Fibroblast of lung (primary cell): ENCODE data around the gene PURB. TPM values are rescaled to one million over a fixed set of nuclear protein-coding genes. Genes with fewer than 3 reads are reported as not detected.
"Not testable (repeated sequence)": the region's sequence is repeated elsewhere in the genome, so short reads cannot be mapped to it uniquely, and the experiment has no call there.

ENCODE experiments used
- DNase-seq, 2 donors: peaks; one replicate each; pipeline versions ENCODE4 v3.0.0 to v3.0.0-alpha.2; 2010; ENCODE audit warnings: low read depth in 2 of 2
- H2AFZ ChIP-seq: 2 replicates; pipeline ENCODE4 v1.5.1; 2012; ENCODE audit warnings: low read length, control low read depth, inconsistent platforms
- H3K27ac ChIP-seq: 2 replicates; pipeline ENCODE4 v1.5.1; 2011; ENCODE audit warnings: low read length, control low read depth; ENCODE audit not compliant: insufficient read depth
- H3K27me3 ChIP-seq: 2 replicates; pipeline ENCODE4 v1.5.1; 2011; ENCODE audit warnings: mild to moderate bottlenecking, low read length; ENCODE audit not compliant: control insufficient read depth, insufficient read depth
- H3K36me3 ChIP-seq: 2 replicates; pipeline ENCODE4 v1.5.1; 2011; ENCODE audit warnings: low read length; ENCODE audit not compliant: control insufficient read depth, insufficient read depth
- H3K4me1 ChIP-seq: 2 replicates; pipeline ENCODE4 v1.5.1; 2011; ENCODE audit warnings: low read length; ENCODE audit not compliant: control insufficient read depth, insufficient read depth; ENCODE audit errors: extremely low read depth
- H3K4me2 ChIP-seq: 2 replicates; pipeline ENCODE4 v1.5.1; 2011; ENCODE audit warnings: low read length, control low read depth; ENCODE audit not compliant: insufficient read depth; ENCODE audit errors: extremely low read depth
- H3K4me3 ChIP-seq, 4 experiments: fragments of 200-600 bp in 1 of 4; sonication (generic) in 1 of 4; replicated peaks in 1 of 4; 2 replicates each; pipeline ENCODE4 v1.5.1; 2011 to 2016; ENCODE audit warnings: low read length in 4 of 4, low read depth in 3 of 4, mild to moderate bottlenecking in 3 of 4, control low read depth in 2 of 4, inconsistent platforms in 1 of 4, mixed read lengths in 1 of 4; ENCODE audit not compliant: insufficient read depth in 1 of 4; ENCODE audit errors: control extremely low read depth in 1 of 4
- H3K79me2 ChIP-seq: 2 replicates; pipeline ENCODE4 v1.5.1; 2012; ENCODE audit warnings: mild to moderate bottlenecking, low read length, inconsistent platforms; ENCODE audit not compliant: control insufficient read depth, insufficient read depth
- H3K9ac ChIP-seq: 2 replicates; pipeline ENCODE4 v1.5.1; 2011; ENCODE audit warnings: mild to moderate bottlenecking, low read length, control low read depth; ENCODE audit not compliant: insufficient read depth
- H3K9me3 ChIP-seq: 2 replicates; pipeline ENCODE4 v1.5.1; 2012; ENCODE audit warnings: low read depth, low read length; ENCODE audit not compliant: control insufficient read depth, insufficient read depth
- H4K20me1 ChIP-seq: 2 replicates; pipeline ENCODE4 v1.5.1; 2011; ENCODE audit warnings: low read length; ENCODE audit not compliant: control insufficient read depth, insufficient read depth; ENCODE audit errors: extremely low read depth
- EZH2 ChIP-seq: IDR thresholded peaks from 2 replicates; pipeline ENCODE4 v1.5.1; 2012; ENCODE audit warnings: low read length, control low read depth, mild to moderate bottlenecking; ENCODE audit errors: missing control alignments
- polyA plus RNA-seq, 2 donors: library from polyadenylated mRNA; depleted of rRNA in 1 of 2; stranded (reverse) in 1 of 2; unstranded in 1 of 2; fragments of >200 nt; gene quantifications; 2 replicates each; pipeline ENCODE4 v1.2.1, GENCODE V29; 2011 to 2012; ENCODE audit warnings: missing spikeins in 1 of 2
- total RNA-seq: library from RNA; depleted of rRNA; stranded (reverse); fragments of >200 nt; gene quantifications from 2 replicates; pipeline ENCODE4 v1.2.1, GENCODE V29; 2014
- TF ChIP-seq, protein P1 (sequence below), 2 donors: IDR thresholded peaks in 1 of 2; conservative IDR thresholded peaks in 1 of 2; 1 replicate in 1 of 2; 2 replicates in 1 of 2; pipeline ENCODE4 v1.5.1; 2011 to 2012; ENCODE audit warnings: low read length in 2 of 2, control low read depth in 1 of 2, inconsistent platforms in 1 of 2, low read depth in 1 of 2, mild to moderate bottlenecking in 1 of 2

The PURB gene
- total and polyA plus RNA-seq, 2 donors (not counting 1 experiment from before 2014, with no cell fraction given), result 11.0 to 15.2 TPM

DNA sequence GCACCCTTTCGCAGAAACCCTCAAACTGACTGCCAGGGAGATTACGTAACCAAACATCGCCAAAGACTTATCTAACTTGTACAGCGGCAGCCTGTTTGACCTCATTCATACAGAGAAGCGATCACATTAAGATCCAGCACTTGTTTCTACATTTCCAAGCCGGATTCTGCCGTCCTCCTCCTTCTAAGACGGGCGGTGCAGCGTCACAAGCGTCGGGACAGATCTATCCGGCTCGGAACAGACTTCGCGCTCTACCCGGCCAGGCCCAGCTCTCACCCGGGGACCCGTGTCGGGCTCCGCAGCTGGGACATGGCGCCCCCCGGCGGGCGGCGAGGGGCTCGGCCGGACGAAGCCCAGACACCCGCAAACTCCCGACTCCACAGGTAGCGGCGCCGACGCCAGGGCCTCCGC, 37.8 kb downstream of the PURB start:
- H3K27ac ChIP-seq, result peak overlapping the region; percentile 82
- H3K27me3 ChIP-seq, result no peaks in the 10 kb centered on the region
- H4K20me1 ChIP-seq, result no peaks in the 10 kb centered on the region
- TF ChIP-seq EZH2, result no peak
- TF ChIP-seq, protein P1, sequence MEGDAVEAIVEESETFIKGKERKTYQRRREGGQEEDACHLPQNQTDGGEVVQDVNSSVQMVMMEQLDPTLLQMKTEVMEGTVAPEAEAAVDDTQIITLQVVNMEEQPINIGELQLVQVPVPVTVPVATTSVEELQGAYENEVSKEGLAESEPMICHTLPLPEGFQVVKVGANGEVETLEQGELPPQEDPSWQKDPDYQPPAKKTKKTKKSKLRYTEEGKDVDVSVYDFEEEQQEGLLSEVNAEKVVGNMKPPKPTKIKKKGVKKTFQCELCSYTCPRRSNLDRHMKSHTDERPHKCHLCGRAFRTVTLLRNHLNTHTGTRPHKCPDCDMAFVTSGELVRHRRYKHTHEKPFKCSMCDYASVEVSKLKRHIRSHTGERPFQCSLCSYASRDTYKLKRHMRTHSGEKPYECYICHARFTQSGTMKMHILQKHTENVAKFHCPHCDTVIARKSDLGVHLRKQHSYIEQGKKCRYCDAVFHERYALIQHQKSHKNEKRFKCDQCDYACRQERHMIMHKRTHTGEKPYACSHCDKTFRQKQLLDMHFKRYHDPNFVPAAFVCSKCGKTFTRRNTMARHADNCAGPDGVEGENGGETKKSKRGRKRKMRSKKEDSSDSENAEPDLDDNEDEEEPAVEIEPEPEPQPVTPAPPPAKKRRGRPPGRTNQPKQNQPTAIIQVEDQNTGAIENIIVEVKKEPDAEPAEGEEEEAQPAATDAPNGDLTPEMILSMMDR (conservative IDR thresholded peaks at IDR 0.05 in 1 of 2, IDR thresholded peaks at IDR 0.05 in 1 of 2; ENCODE audit: low read depth in 1 of 2, low read length in 2 of 2), result peak; percentile 59 to 68
- peak overlapping the region; percentile 96 for H3K4me2 ChIP-seq
- no peaks in the 10 kb centered on the region for H3K9me3 ChIP-seq
- peak overlapping the region; percentile 78 for H2AFZ ChIP-seq
- peak overlapping the region; percentile 70 to 89 (median 81) for H3K4me3 ChIP-seq
- peak overlapping the region; percentile 80 for H3K9ac ChIP-seq
- peaks cover 49% of the 10 kb centered on the region for H3K79me2 ChIP-seq
- peaks cover 3% of the 10 kb centered on the region for H3K4me1 ChIP-seq
- DNase-seq, result peak; percentile 83 to 88
- H3K36me3 ChIP-seq, result no peaks in the 10 kb centered on the region

DNA sequence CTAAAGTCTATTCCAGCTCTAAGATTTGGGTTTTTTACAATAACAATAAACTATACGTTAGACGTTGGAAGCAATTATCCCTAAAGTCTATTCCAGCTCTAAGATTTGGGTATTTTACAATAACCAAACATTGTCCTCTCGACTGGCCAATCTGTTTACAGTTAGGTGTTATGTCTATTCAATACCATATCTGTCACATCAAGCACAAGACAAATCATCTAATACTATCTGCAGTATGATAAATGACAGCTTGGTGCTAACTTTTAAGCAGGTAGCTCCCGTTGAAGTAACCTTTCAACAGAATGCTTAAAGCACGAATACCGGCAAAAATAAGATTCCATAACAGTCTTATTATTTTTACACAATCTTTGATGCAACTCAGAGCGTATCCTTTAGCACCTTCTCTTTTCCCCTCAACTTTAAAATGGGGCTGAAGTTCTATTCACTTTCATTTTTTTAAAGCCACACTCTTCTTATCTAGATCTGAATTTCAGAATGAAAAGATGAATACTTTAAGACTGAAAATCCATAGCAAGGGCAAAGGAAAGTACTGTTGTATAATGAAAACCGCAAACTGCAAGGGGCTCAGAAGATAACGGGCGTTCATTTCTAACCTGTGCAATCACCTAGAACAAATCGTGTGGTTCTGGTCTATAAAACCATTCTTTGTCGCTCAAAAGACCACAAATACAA, 38.4 kb downstream of the PURB start:
- H3K36me3 ChIP-seq, result no peaks in the 10 kb centered on the region
- peak overlapping the region; percentile 96 for H3K4me2 ChIP-seq
- H3K27me3 ChIP-seq, result no peaks in the 10 kb centered on the region
- peaks cover 3% of the 10 kb centered on the region for H3K4me1 ChIP-seq
- H3K4me3 ChIP-seq, result peak overlapping the region; percentile 70 to 89 (median 81)
- DNase-seq, result no peak
- no peak for TF ChIP-seq EZH2
- TF ChIP-seq, protein P1 (conservative IDR thresholded peaks at IDR 0.05 in 1 of 2, IDR thresholded peaks at IDR 0.05 in 1 of 2; ENCODE audit: low read depth in 1 of 2, low read length in 2 of 2), result no peak
- H2AFZ ChIP-seq, result peak overlapping the region; percentile 78
- H3K9ac ChIP-seq, result peak overlapping the region; percentile 80
- peaks cover 54% of the 10 kb centered on the region for H3K79me2 ChIP-seq
- H3K9me3 ChIP-seq, result no peaks in the 10 kb centered on the region
- H4K20me1 ChIP-seq, result no peaks in the 10 kb centered on the region
- H3K27ac ChIP-seq, result peak overlapping the region; percentile 82

DNA sequence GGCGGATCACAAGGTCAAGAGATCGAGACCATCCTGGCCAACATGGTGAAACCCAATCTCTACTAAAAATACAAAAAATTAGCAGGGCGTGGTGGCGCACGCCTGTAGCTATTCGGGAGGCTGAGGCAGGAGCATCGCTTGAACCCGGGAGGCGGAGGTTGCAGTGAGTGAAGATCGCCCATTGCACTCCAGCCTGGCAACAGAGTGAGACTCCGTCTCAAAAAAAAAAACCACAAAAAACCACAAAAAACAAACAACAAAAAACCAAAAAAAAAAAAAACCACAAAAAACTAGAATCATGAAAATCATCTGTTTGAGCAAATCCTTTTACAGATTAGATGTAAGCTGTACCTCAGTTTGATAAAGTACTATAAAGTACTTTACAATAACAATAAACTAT, 38.9 kb downstream of the PURB start:
- not testable (repeated sequence) for H4K20me1 ChIP-seq, DNase-seq, H3K9me3 ChIP-seq, H3K9ac ChIP-seq, H3K4me1 ChIP-seq, H3K36me3 ChIP-seq, H3K27me3 ChIP-seq, H2AFZ ChIP-seq
- Histone ChIP-seq H3K27ac (peak overlapping the region; percentile 4), H3K4me2 (peak overlapping the region; percentile 96), H3K79me2 (peaks cover 60% of the 10 kb centered on the region), H3K4me3 (peak overlapping the region; percentile 70 to 89 (median 81))
